GM21576 (cell line): ENCODE results near the gene CLMP.
"Not testable (repeated sequence)": the region's sequence is repeated elsewhere in the genome, so short reads cannot be mapped to it uniquely, and the experiment has no call there.

ENCODE experiments used
- ATAC-seq: cut with Tn5 transposase; IDR thresholded peaks from one replicate; pipeline ENCODE4 v1.9.1; 2021; ENCODE audit warnings: mild to moderate bottlenecking, moderate library complexity; ENCODE audit not compliant: unreplicated experiment

The CLMP gene

DNA sequence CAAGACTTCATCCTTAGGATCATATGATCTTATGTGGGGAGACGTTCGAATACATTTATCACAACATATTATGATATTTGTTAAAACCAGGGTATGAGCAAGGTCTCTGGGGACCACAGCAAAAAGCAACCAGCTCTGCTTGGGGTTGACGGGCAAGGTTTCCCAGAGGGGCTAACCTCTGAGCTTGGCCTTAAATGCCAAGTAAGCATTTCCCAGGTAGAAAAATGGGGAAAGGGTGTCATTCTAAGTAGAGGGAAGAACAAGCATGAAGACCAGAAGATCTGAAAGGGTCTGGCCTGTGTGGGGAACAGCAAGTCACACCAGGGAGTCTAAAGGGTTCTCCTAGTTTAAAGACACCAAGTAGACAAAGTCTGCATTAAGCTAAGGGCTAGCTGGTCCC lies 24.1 kb downstream of the CLMP start:
- no peak for ATAC-seq

DNA sequence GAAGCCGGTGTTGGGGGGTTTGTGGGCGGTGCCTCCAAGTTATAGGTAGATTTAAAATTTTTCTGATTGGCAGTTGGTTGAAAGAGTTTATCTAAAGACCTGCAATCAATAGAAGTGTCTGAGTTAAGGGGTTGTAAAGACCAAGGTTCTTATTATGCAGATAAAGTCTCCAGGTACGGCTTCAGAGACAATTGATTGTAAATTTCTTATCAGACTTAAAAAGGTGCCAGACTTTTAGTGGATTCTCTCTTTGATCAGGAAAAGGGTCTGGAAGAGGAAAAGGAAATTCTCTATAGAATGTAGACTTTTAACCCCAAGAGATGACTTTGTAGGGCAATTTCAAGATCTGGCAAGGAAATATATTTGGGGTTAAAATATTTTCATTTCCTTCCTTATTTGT lies 25.2 kb downstream of the CLMP start:
- ATAC-seq: no peak

DNA sequence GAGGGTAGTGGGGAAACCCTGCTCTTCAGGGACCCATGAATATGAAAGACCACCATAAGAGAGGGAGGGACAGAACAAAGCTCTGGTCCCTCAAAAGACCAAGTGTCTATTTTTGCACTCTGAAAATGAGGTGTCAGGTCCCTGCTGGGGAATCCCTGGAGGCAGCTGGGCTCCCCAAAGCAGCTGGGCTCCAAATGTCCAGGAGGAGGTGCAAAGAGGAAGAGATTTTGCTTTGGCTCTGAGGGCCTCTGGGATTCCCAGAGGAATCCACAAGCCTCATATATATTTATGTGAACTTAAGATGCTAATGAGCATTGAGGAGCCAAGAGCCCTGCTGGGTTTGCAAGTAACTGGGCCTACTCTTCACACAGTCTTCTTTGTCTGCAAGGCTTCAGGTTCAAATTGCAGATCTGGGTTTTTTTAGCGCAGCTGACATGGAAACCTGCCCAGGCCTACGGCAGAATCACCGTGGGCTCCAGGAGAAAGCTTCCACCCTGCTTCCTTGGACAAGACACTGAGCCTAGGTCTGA lies 26.0 kb downstream of the CLMP start:
- no peak for ATAC-seq

DNA sequence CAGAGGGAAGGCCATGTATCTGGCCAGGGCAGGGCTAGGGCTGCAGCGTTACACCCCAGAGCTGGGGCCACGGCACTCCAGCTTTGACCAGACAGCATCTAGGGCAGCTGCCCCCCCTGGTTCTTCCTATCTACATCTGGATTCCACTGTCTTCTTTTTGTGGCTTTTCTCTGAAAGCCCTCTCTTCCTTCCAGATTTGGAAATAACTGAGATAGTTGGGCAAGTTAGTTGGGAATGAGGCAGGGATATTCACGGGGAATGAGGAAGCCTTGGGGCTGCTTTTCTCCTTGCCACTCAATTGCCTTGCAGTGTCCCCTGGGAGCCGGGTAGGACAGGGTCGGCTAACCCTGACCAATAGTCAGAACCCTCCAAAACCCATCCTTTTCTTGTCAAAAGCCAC lies 26.8 kb downstream of the CLMP start:
- no peak for ATAC-seq

DNA sequence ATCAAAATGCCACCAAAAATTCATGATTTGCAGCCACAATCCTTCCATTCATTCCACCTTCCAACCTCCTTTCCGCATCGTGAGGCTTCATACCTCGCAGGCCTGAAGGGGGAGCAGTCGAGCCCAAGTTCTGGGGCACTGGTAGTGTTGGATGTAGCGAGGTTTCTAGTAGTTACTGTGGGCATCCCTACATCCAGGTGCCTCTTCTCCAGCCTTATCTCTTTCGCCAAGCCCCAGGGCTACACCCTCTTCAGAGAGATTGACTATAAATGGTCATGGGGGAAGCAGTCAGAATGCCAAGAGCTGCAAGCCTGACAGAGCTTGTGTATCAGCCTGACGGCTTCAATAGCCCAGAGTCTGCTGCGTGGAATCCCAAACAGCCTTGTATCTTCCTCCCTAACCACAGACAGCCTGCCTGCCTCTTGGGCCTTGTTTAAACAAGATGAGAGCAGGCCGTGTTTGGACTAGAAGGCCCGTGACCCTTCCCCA lies 28.9 kb downstream of the CLMP start:
- no peak for ATAC-seq

DNA sequence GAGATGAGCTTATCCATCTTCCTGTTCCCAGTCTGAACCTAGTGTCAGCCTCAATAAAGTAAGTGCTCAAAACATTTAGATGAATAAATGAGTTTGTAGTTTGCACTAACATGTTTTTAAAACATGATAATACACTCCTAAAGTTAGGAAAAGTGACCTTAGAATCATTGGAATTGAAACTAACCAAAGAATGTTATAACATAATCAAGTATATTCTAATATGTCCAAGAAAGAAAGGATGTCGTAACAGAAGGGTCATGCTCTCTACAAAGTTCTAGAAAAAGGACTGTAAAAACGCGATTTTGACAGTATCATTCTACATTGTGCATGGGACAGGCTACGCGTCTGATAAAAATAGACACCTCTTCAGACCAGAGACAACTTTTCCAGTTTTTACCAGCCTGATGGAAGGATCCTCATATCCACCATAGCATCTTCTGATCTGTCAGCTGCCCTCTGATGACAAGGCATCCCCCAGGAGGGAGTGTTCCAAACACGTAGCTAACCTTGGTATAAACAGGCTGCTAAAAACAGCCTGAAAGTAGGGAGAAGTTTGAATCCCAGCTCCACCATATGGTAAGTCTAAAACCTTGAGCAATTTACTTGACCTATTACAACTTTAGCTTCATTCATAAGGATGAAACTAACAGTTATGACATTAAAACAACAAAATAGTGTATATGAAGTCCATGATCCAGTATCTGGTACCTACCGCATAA lies 30.2 kb downstream of the CLMP start:
- ATAC-seq: no peak

DNA sequence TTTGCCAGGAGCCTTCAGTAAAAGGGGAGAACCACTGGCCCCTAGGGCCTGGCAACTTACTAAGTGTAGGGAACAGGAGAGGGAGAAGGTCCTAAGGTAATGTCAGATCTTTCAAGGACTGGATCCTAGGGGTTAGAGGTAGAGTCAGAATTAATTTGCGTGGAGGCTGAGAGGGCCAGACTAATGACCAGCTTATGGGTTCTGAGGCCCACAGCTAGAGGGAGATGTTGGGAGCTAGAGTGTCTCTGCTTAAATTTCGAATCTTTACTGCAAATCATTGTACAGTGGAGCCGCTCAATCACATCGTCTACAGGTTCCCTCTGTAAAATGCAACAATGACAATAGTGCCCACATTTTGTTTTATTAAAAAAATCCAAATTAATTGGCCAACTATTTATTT lies 31.4 kb downstream of the CLMP start:
- ATAC-seq: no peak

DNA sequence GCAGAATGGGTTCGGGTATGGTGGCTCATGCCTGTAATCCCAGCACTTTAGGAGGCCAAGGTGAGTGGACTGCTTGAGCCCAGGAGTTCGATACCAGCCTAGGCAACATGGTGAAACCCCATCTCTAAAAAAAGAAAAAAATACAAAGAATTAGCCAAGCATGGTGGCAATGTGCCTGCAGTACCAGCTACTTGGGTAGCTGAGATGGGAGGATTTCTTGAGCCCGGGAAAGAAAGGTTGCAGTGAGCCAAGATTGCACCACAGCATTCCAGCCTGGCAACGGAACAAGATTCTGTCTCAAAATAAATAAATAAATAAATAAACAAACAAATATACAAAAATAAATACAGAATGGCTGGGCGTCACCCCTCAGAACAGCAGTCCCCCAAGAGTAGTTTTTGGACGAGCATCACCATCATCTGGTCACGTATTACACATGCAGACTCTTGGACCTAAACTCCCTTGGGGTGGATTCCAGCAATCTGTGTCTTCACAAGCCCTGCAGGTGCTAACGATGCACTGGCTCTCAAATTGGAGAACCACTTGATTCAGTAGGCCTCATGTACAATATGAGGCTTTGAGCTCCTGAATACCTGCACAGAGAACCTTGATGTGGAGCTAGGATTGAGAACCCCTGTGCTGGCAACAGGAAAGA lies 33.5 kb downstream of the CLMP start:
- no peak for ATAC-seq

DNA sequence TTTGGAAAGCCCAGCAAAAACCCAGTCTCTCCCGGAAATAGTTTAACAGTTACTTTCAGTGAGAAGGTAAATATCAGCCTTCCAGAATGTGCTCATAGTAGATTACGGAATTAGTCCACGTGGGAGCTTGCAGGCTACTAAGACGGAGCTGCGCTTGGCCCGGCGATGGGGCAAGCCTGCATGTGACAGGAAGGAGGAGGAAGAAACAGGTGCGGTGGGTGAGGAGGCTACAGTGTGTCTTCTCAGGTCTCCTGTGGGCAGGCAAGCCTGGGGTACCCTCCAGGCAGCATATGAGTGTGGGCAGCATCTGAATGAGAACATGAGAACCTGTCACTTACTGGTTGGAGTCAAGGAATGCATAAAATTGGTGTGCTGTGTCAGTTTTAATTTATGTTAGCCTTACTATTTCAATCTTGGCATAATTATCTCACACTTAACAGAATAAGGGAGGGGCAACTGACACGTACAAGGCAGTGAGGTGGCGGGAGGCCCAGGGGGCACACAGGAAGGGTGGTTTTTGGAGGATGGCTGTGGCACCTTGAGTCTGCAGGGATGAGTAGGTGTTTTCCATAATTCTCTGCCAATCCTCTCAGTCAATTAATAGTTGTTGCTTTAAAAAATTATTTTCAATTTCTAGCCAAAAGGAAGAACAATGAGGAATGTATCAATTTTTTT lies 35.7 kb downstream of the CLMP start:
- ATAC-seq: no peak

DNA sequence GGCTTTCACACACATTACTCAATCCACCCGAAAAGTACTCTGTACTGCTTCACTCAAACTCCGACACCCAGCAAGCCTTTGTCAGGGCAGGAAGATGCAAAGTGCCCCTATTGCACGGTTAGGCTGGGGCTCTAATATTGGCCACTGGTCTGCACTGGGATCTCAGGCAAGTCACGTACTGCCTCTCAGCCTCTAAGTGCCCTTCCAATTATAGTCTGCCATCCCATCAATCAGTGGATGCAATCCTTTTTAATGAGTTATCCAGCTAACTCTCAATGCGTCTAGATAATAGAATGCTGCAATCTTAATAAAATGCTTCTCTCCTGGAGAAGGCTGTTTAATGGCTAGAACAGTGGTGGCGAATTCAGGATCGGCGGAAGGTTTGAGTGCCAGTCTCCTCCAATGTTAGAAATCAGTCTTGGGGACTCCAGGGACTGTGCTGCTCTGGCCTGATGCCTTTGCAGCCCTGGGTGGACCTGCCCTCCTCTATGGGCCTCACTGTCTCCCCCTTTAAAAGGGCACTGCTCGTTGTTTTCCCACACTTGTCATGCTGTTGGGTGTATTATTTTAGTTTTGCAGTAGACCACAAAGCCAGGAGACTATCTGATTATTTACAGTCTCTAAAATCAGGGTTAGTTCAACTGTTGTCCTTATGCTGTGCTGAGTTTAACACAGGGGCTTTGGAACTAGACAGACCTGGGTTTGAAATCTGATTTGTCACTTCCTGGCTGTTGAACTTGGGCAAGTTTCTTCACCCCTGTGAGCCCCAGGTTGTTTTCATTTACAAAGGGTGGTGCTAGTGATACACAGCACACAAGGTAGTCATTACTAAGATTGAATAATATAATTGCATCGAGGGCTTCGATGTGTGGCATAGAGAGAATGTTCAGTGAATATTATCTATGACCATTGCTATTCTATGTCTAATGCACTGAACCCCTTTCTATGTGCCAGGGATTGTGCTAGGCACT lies 36.7 kb downstream of the CLMP start:
- no peak for ATAC-seq

DNA sequence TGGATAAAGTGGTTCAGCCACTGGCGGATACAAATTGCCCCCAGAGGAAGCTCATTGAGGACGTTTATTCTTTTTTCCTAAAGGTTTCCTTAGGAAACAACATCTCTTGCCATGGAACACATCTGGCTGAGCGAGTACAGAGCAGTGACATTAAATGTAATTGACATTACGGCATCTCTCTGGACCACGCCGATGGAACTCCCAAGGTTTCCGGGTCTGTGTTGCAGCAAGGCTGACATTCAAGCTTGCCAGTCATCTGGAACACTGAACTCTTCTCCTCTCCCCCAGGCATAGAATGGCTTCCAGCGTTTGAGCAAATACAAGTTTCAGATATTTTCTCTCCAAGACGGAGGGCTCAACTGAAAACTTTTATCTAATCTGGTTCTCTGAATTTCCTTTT lies 42.1 kb downstream of the CLMP start:
- ATAC-seq: no peak

DNA sequence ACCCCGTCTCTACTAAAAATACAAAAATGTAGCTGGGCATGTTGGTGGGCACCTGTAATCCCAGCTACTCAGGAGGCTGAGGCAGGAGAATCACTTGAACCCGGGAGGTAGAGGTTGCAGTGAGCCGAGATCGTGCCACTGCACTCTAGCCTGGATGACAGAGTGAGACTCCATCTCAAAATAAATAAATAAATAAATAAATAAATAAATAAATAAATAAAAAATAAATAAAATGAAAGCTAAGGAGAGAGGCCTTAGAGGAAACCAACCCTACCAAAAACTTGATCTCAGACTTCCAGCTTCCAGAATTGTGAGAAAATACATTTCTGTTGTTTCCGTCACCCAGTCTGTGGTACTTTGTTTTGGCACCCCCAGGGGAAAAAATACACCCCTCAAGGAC lies 42.7 kb downstream of the CLMP start:
- ATAC-seq: not testable (repeated sequence)

DNA sequence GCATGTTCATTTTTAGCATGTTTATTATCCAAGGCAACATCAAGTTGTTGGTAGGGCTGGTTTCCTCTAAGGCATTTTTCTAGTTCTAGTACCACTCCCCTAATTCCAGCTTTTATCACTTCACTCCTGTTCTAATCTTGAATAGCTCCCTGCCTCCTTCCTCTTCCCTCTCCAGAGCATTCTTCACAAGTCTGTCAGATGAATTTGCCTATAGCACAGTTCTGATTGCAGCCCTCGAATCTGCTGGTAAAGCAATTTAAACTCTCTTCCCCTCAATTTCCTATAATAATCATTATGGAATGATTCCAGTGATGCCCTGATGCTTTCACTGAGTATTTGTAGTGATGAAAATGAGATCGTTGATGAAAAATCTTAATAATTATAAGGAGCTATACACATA lies 43.3 kb downstream of the CLMP start:
- ATAC-seq: no peak

DNA sequence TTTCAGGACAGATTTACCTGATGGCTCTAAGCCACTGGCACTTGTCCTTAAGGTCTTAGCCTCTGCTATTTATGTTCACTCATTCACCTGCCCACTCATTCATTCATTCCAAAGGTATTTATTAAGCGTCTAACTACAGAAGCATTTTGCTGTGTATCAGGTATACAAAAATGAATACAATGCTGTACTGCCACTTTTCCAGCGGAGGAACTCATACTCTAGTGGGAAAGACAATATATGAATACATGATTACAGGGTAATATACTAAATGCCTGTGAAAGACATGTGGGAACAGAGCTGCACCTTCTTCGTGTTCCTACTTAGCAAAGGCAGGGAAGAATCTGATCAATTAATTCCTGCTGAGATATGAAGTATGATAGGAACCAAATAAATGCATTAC lies 43.7 kb downstream of the CLMP start:
- no peak for ATAC-seq

DNA sequence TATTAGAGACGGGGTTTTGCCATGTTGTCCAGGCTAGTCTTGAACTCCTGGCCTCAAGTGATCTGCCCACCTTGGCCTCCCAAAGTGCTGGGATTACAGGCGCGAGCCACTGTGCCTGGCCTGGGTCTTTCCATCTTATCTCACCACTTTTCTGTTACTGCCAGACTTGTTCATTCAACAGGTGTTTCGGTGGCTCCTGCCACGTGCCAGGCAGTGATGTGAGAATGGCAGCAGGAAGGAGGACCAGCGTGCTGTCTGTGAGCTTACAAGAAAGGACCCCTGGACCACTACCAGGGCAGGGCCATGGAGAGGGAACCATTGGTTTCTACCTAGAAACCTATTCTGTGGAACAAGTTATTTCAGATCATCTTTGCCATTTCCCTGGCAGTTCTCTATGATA lies 44.2 kb downstream of the CLMP start:
- ATAC-seq: no peak

DNA sequence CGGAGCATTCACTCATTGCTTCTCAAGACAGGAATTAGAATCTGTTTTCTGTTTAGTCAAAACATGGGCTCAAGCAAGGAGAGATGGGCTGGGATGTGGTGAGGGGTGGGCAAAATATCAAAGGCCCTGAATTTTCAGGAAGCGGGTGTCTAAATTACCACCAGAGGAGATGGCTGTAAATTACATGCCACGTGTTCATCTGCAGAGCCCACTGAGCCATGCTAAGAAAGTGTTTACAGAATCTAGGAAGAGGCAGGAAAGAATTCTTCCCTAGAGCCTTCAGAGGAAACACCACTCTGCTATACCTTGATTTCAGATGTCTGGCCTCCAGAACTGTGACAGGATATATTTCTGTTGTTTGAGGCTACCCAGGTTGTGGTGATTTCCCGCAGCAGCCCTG lies 46.1 kb downstream of the CLMP start:
- no peak for ATAC-seq

DNA sequence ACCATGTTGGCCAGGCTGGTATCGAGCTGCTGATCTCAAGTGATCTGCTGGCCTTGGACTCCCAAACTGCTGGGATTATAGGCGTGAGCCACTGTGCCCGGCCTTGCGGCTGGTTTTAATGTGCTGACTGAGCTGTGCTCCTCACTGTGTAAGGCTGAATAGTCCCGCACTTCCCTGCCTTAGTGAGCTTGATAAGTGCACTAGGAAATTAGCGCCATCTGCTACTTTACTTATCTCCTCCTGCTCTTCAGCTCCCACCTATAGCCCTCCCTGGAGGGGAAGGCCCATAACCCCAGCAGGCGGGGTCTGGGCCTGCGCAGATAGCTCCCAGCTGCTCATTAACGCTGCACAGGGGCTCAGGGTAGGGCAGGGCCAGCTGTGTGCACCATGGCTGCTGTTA lies 49.4 kb downstream of the CLMP start:
- no peak for ATAC-seq

DNA sequence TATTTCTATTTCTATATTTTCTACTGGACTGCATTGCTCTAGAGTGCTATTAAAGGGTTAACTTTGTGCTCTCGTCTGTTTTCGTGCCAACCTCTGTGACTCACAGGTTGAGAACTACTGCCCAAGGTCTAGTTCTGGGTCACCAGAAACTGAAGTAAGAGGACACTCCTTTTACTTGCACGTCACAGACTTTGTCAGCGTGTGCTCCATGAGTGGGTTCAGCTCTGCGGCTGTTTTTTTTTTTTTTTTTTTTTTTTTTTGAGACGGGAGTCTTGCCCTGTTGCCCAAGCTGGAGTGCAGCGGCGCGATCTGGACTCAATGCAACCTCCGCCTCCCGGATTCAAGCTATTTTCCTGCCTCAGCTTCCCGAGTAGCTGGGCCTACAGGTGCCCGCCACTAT lies 49.8 kb downstream of the CLMP start:
- no peak for ATAC-seq

DNA sequence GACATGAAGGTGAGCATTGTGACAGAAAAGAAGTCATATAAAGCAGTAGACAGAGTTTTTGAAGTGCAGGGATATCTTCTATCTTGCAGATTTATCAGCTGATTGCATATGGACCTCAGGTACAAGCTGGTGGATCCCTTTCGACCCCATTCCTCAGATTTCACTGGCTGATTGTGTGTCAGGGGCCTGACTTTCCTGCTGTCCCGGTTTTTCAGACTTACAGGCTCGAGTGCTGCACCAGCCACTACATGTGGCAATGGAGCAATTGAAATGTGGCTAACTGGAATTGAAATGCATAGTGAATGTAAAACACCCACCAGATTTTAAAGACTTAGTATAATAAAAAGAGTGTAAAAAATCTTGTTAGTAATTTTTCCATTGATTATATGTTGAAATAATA lies 50.3 kb downstream of the CLMP start:
- no peak for ATAC-seq

DNA sequence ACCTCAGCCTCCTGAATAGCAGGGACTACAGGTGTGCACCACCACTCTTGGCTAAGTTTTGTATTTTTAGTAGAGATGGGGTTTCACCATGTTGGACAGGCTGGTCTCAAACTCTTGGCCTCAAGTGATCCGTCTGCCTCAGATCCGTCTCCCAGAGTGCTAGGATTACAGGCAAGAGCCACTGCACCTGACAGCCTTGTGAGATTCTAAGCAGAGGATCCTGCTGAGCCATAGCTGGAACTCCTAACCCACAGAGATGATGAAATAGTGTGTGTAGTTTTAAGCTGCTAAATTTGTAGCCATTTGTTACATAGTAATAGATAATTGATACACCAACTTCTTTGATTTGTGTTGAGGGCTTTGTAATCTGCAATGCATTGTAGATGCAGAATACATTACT lies 51.1 kb downstream of the CLMP start:
- ATAC-seq: no peak

DNA sequence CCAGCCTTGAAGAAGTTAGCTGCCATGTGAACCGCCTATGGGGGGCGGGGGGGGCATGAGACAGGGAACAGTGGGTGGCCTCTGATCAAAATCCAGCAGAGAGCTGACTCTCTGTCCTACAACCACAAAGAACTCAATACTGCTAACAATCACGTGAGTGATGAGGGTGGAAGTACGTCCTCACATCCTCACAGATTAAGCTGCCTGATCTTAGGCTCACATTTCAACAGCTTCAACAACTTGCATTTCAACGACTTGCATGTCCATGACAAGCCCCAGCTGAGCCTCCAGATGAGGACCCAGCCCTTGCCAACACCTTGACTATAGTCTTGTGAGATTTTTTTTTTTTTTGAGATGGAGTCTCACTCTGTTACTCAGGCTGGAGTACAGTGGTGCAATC lies 51.6 kb downstream of the CLMP start:
- no peak for ATAC-seq
